GM19099 (cell line): ENCODE measurements around the gene HNMT.

Source experiments
- POLR2A ChIP-seq: IDR thresholded peaks from 3 replicates; pipeline ENCODE4 v1.6.1; 2011; ENCODE audit warnings: low read depth; ENCODE audit not compliant: insufficient read length; ENCODE audit errors: extremely low read depth

Gene HNMT

GRCh38 chr2:138016351-138017087, 52.2 kb downstream of the HNMT start:
- no peak for TF ChIP-seq POLR2A

DNA sequence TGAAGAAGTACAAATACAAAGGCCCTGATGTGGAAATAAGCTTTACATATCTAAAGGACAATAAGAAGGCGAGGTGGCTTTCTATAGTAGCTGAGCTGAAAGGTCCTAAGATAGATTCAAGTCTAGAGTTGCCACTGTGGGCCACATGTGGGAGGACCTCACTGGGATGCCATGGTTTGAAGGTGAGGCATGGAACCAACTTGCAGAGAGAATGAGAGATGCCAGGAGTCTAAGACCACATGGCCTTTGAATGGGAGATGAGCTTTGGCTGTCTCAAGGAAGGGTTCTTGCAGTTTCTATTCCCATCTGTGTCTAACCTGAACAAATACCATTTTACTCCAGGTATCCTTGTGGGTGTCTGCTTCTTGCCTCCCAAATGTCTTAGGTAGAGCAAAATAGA, 53.6 kb downstream of the HNMT start:
- TF ChIP-seq POLR2A, result no peak

GRCh38 chr2:138018866-138019688, 54.8 kb downstream of the HNMT start:
- TF ChIP-seq POLR2A, result no peak

- no peak for TF ChIP-seq POLR2A
Measured at GRCh38 chr2:138020432-138020831, 56.2 kb downstream of the HNMT start.

- TF ChIP-seq POLR2A, result no peak
Measured at GRCh38 chr2:138021154-138021553, 56.9 kb downstream of the HNMT start.

DNA sequence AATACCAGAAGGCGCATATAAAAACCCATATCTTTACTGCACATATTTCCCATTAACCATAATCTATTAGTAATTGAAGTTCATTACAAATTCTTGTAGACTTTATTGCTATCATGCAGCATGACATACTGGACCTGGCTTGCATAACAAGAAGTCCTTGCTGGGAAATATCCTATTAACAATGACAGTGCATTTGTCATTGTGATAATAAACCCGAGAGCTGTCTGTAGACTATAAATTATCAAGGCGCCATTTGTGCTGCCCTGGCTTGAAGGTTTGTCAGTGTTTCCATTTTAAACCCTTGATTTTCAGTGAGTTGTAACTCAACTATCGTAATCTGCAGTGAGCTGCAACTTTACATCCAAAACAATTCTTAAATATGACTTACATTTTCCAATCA, 59.0 kb downstream of the HNMT start:
- no peak for TF ChIP-seq POLR2A

GRCh38 chr2:138023976-138024375, 59.7 kb downstream of the HNMT start:
- no peak for TF ChIP-seq POLR2A

DNA sequence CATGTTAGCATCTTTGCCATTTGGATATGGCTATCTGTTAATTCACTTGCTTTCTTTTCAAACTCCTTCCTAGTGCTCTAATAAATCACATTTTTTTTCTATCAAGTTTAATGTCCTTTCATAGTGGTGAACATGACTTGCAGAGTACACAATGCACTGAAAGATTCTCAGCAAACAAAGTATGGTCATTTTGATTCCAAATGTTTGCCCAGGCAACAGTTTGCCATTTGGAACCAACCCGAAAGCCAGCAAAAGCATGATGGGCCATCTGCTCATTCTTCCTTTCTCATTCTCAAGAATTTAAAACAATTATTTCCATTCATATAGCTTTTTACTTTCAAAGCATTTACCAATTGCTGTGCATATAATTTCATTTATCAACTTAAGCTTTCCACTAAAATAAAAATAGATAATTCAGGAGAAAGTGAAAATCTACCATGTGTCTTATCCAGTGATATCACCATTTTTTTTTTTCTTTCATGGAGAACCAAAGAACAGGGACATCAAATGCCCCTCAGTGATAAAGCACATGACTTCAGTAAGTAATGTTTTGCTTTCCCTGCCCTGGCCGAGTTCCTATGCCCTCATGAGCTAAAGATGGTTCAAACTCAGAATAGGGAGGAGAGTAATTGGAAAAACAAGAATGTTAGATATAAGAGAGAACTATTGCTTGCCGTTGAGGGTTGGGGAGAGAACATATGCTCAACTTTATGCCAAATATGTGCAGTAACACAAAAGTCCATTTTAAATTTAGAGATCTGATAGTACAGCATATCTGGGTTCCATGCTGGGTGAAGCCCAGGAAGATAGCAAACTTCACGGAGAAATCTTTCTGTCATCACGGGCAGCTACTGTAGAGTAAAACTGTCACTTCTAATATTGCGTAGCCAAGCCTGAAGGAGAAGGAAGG, 62.1 kb downstream of the HNMT start:
- TF ChIP-seq POLR2A, result no peak

GRCh38 chr2:138028538-138028937, 64.3 kb downstream of the HNMT start:
- no peak for TF ChIP-seq POLR2A

DNA sequence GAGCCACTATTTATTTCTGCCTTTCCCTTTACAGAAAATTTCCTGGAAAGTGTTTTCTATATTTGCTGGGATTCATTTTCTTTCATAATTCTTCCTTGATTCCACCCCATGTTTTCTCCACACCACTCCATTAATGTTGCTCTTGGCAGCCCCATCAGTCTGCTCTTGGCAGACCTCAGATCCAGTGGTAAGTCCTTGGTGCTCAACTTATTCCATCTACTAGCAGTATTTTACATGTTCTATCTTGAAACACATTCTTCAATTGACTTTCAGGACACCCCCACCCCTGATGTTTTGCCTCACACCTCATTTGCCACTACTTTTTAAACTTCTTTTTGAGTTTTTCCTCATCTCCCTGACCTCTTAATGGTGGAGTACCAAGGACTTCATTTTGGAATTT, 65.0 kb downstream of the HNMT start:
- TF ChIP-seq POLR2A, result no peak

- no peak for TF ChIP-seq POLR2A
Measured at GRCh38 chr2:138030459-138030858, 66.2 kb downstream of the HNMT start.

DNA sequence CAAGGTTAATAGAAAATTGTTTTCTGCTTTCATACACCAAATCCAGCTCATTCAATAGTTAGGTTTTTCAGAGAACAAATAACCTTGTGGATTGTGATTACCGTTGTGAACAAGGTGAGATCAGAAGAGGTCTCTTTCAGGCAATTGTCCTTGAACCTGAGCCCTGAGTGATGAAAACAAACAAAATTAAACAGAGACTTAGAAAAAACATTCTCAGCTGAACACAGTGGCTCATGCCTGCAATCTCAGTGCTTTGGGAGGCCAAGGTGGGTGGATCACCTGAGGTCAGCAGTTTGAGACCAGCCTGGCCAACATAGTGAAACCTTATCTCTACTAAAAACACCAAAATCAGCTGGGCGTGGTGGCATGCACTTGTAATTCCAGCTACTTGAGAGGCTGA, 68.1 kb downstream of the HNMT start:
- no peak for TF ChIP-seq POLR2A

DNA sequence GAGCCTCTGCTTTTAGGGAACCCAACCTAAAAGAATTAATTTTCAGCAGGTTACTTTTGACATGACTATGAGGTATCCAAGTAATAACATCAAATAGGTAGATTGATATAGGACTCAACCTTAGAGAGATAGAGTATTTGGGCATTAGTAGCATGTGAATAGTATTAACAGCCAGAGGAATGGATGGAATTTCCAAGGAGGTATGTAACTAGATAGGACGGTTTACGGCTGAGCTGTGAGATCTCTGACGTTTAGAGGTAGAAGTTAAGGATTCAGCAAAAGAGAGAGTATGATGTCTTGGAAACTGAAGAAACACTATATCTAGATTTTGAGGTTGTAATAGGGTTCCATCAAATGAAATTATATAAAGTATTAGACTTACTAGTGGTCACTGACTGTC, 70.3 kb downstream of the HNMT start:
- TF ChIP-seq POLR2A, result no peak

DNA sequence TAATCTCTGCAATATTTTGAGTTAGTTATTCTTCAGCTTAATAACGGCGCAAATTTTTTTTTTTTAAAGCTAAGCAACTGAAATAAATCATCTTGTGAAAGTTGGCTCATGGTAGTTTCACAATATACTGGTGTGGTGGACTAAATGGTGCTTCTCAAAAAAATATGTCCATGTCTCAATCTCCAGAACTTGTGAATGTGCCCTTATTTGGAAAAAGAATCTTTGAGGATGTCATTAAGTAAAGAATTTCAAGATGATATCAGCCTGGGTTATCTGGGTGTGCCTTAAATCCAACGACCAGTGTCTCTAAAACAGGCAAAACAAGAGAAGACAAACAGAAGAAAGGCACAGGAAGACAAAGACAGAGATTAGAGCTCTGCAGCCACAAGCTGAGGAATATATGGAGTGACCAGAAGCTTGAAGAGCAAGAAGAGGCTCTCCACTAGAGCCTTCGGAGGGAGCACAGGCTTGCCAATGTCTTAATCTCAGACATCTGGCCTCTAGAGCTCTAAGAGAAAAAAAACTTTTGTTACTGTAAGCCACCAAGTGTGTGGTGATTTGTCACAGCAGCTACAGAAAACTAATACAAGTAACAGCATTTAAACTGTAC, 71.4 kb downstream of the HNMT start:
- no peak for TF ChIP-seq POLR2A

DNA sequence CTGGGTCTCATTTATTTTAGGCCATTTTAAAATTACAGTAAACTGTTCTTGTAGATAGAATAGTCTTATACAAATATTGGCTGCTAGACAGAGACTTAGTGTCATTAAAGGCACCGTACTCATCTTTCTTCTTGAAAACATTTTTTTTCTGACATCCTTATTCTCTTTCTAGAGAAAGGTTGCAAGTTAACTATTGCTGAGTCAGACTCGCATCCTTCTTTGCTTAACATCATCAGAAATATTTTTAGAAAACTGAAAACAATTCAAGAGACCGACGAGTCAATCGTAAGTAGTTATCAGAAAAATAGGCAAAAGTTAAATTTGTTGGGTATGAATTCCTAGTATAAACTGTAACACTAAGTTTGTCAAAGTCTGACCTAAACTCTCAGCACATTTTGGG, 72.2 kb downstream of the HNMT start:
- no peak for TF ChIP-seq POLR2A
